K562 (cell line): ENCODE measurements around the gene QRICH1. TPM values are rescaled to one million over a fixed set of nuclear protein-coding genes. Genes with fewer than 3 reads are reported as not detected.

Source experiments
- ASH1L ChIP-seq: fragments of 450-650 bp; IDR thresholded peaks from 2 replicates; pipeline ENCODE4 v1.6.1; 2018; ENCODE audit warnings: borderline replicate concordance, mild to moderate bottlenecking, low read depth; ENCODE audit not compliant: partially characterized antibody
- EHMT2 ChIP-seq: fragments of 450-650 bp; IDR thresholded peaks from 2 replicates; pipeline ENCODE4 v1.6.1; 2018; ENCODE audit warnings: antibody characterized with exemption
- FOXJ2 ChIP-seq: fragments of 200-800 bp; sonication (Bioruptor generic); IDR thresholded peaks from 2 replicates; pipeline ENCODE4 v1.6.1; 2016; ENCODE audit warnings: missing genetic modification characterization, missing compliant biosample characterization
- KDM2B ChIP-seq: fragments of 250-450 bp; sonication (Bioruptor Pico); IDR thresholded peaks from 2 replicates; pipeline ENCODE4 v1.8.0; 2021; ENCODE audit warnings: mild to moderate bottlenecking, moderate library complexity
- MEF2D ChIP-seq: conservative IDR thresholded peaks from 2 replicates; pipeline ENCODE4 v1.6.1; 2016; ENCODE audit warnings: low read depth, missing genetic modification characterization, missing compliant biosample characterization
- PHTF2 ChIP-seq: fragments of 250-450 bp; sonication (Bioruptor Pico); IDR thresholded peaks from 2 replicates; pipeline ENCODE4 v1.5.0; 2021; ENCODE audit warnings: mild to moderate bottlenecking
- RUNX1 ChIP-seq: sonication (generic); IDR thresholded peaks from 2 replicates; pipeline ENCODE4 v1.6.1; 2016; ENCODE audit warnings: antibody characterized with exemption, low read depth
- TGIF2 ChIP-seq: sonication (generic); formaldehyde crosslinking; IDR thresholded peaks from 2 replicates; pipeline ENCODE4 v1.8.1; 2022; ENCODE audit warnings: mild to moderate bottlenecking, missing genetic modification reagents, moderate library complexity
- ZBTB8A ChIP-seq: fragments of 450-650 bp; IDR thresholded peaks from 2 replicates; pipeline ENCODE4 v1.6.1; 2018; ENCODE audit warnings: mild to moderate bottlenecking, moderate library complexity; ENCODE audit not compliant: partially characterized antibody
- ZC3H11A ChIP-seq: IDR thresholded peaks from 2 replicates; pipeline ENCODE4 v1.6.1; 2012; ENCODE audit warnings: low read depth, low read length, improper control_type of control experiment
- ZNF224 ChIP-seq: sonication (generic); formaldehyde crosslinking; IDR thresholded peaks from 2 replicates; pipeline ENCODE4 v1.8.0; 2022; ENCODE audit warnings: mild to moderate bottlenecking, missing genetic modification reagents
- ZNF347 ChIP-seq: fragments of 450-650 bp; formaldehyde crosslinking; IDR thresholded peaks from 2 replicates; pipeline ENCODE4 v1.4.0; 2020; ENCODE audit warnings: low read depth, mild to moderate bottlenecking, moderate library complexity
- ZNF695 ChIP-seq: fragments of 450-650 bp; formaldehyde crosslinking; IDR thresholded peaks from 2 replicates; pipeline ENCODE4 v1.4.0; 2020; ENCODE audit warnings: mild to moderate bottlenecking, moderate library complexity
- polyA plus RNA-seq, 8 experiments: library from polyadenylated mRNA; depleted of rRNA in 4 of 8; stranded (reverse) in 5 of 8; unstranded in 3 of 8; fragments of >200 nt; fragmentation: Nextera tagmentation in 2 of 8; fragmentation: Illumina TruSeq in 1 of 8; extraction: Ambion mirVana in 2 of 8; extraction: Trizol in 1 of 8; gene quantifications; 2 replicates each; pipeline versions ENCODE4 v1.2.1 to v1.2.3, GENCODE V29; 2011 to 2014; ENCODE audit warnings: inconsistent platforms in 1 of 8, missing spikeins in 1 of 8
- total RNA-seq, 7 experiments: library from RNA; depleted of rRNA in 6 of 7; stranded (reverse); fragments of >200 nt in 6 of 7; fragmentation: Illumina TruSeq in 2 of 7; extraction: Trizol in 2 of 7; gene quantifications; 2 replicates each; pipeline versions ENCODE4 v1.2.1 to v1.2.3, GENCODE V29; 2011 to 2021; ENCODE audit warnings: low replicate concordance in 1 of 7
- TF ChIP-seq, protein P1 (sequence below): fragments of 250-450 bp; sonication (Bioruptor Pico); IDR thresholded peaks from 2 replicates; pipeline ENCODE4 v1.5.0; 2021
- TF ChIP-seq, protein P2 (sequence below): sonication (generic); formaldehyde crosslinking; IDR thresholded peaks from 2 replicates; pipeline ENCODE4 v1.8.1; 2022; ENCODE audit warnings: missing genetic modification reagents
- TF ChIP-seq, protein P3 (sequence below): fragments of 450-650 bp; formaldehyde crosslinking; IDR thresholded peaks from 2 replicates; pipeline ENCODE4 v1.4.0; 2022; ENCODE audit warnings: missing genetic modification characterization
- TF ChIP-seq, protein P4 (sequence below), 2 experiments: fragments of 450-650 bp; IDR thresholded peaks; 2 replicates each; pipeline ENCODE4 v1.6.1; 2016
- TF ChIP-seq, protein P5 (sequence below), 2 experiments: fragments of 200-800 bp in 1 of 2; sonication (Bioruptor generic) in 1 of 2; sonication (generic) in 1 of 2; formaldehyde crosslinking in 1 of 2; IDR thresholded peaks in 1 of 2; conservative IDR thresholded peaks in 1 of 2; 2 replicates each; pipeline versions ENCODE4 v1.5.0 to v1.6.1; 2016 to 2020; ENCODE audit warnings: missing compliant biosample characterization in 1 of 2, missing genetic modification characterization in 1 of 2, missing genetic modification reagents in 1 of 2
- TF ChIP-seq, protein P6 (sequence below), 2 experiments: fragments of 450-650 bp in 1 of 2; sonication (generic) in 1 of 2; formaldehyde crosslinking; conservative IDR thresholded peaks; 2 replicates each; pipeline versions ENCODE4 v1.4.0 to v1.8.1; 2020 to 2022; ENCODE audit warnings: mild to moderate bottlenecking in 1 of 2, missing genetic modification reagents in 1 of 2

The QRICH1 gene
- total and polyA plus RNA-seq, 9 of the 15 experiments (the other 6 are each of a cell fraction or from before 2014, with no cell fraction given): 20.1 to 99.2 (median 56.7) TPM

DNA sequence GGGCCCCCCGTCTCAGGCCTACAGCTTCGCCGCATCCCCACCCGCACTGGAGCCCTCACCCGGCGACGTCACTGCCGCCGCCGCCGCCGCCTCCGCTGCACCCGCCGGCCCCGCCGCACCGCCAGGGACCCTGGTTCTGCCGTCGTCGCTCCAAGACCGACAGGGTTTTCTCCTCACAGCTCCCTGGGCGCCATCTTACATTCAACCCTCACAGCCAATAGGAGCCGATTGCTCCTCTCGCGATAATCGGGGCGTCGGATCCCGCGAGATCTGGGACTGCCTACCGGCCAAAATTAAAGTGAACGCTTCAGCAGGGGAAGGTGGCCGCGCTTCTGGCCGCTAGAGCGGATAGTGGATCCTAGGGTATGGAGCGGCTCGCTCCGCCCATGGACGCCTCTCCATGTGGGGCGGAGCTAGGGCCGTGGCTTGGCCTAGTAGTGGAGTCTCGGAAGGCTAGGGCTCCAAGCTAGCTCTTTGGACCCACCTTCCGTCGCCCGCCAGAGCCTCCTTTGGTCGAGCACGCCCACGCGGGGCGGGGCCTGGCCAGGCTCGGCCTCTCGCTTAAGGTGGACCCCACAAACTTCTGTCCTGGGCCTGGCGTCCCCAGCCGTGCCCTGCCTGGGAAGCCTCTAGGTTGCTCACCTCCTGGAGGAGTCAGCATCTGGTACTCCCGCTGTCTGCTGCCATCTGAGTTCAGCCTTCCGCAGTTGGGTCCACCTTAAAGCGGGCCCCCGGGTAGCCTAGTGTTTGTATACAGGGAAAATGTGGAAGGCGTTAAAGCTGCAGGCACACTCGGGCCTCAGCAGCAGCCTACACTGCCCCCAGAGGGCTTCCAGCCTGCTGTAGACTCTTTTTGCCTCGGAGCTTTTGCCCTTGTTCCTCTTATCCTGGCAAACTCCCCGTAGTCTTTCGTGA, at the start of gene QRICH1 (continued):
- TF ChIP-seq ZNF347 (no peak), EHMT2 (no peak), ZNF695 (CRISPR knock-in tag) (no peak), ZBTB8A (no peak), ZC3H11A (no peak), RUNX1 (no peak), TGIF2 (no peak), ZNF224 (CRISPR knock-in tag) (no peak), MEF2D (tag) (no peak), ASH1L (no peak), FOXJ2 (tag) (peak; percentile 61; the same call in 1 of the 2 replicates), PHTF2 (CRISPR knock-in tag) (no peak), KDM2B (CRISPR knock-in tag) (no peak)
- TF ChIP-seq, protein P1, sequence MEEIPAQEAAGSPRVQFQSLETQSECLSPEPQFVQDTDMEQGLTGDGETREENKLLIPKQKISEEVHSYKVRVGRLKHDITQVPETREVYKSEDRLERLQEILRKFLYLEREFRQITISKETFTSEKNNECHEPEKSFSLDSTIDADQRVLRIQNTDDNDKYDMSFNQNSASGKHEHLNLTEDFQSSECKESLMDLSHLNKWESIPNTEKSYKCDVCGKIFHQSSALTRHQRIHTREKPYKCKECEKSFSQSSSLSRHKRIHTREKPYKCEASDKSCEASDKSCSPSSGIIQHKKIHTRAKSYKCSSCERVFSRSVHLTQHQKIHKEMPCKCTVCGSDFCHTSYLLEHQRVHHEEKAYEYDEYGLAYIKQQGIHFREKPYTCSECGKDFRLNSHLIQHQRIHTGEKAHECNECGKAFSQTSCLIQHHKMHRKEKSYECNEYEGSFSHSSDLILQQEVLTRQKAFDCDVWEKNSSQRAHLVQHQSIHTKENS (CRISPR knock-in tag): no peak
- TF ChIP-seq, protein P2, sequence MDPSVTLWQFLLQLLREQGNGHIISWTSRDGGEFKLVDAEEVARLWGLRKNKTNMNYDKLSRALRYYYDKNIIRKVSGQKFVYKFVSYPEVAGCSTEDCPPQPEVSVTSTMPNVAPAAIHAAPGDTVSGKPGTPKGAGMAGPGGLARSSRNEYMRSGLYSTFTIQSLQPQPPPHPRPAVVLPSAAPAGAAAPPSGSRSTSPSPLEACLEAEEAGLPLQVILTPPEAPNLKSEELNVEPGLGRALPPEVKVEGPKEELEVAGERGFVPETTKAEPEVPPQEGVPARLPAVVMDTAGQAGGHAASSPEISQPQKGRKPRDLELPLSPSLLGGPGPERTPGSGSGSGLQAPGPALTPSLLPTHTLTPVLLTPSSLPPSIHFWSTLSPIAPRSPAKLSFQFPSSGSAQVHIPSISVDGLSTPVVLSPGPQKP (CRISPR knock-in tag): no peak
- TF ChIP-seq, protein P3, sequence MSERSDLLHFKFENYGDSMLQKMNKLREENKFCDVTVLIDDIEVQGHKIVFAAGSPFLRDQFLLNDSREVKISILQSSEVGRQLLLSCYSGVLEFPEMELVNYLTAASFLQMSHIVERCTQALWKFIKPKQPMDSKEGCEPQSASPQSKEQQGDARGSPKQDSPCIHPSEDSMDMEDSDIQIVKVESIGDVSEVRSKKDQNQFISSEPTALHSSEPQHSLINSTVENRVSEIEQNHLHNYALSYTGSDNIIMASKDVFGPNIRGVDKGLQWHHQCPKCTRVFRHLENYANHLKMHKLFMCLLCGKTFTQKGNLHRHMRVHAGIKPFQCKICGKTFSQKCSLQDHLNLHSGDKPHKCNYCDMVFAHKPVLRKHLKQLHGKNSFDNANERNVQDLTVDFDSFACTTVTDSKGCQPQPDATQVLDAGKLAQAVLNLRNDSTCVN (CRISPR knock-in tag): no peak
- TF ChIP-seq, protein P4, sequence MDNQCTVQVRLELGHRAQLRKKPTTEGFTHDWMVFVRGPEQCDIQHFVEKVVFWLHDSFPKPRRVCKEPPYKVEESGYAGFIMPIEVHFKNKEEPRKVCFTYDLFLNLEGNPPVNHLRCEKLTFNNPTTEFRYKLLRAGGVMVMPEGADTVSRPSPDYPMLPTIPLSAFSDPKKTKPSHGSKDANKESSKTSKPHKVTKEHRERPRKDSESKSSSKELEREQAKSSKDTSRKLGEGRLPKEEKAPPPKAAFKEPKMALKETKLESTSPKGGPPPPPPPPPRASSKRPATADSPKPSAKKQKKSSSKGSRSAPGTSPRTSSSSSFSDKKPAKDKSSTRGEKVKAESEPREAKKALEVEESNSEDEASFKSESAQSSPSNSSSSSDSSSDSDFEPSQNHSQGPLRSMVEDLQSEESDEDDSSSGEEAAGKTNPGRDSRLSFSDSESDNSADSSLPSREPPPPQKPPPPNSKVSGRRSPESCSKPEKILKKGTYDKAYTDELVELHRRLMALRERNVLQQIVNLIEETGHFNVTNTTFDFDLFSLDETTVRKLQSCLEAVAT (IDR thresholded peaks at IDR 0.05): no peak
- TF ChIP-seq, protein P5, sequence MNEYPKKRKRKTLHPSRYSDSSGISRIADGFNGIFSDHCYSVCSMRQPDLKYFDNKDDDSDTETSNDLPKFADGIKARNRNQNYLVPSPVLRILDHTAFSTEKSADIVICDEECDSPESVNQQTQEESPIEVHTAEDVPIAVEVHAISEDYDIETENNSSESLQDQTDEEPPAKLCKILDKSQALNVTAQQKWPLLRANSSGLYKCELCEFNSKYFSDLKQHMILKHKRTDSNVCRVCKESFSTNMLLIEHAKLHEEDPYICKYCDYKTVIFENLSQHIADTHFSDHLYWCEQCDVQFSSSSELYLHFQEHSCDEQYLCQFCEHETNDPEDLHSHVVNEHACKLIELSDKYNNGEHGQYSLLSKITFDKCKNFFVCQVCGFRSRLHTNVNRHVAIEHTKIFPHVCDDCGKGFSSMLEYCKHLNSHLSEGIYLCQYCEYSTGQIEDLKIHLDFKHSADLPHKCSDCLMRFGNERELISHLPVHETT (CRISPR knock-in tag; conservative IDR thresholded peaks at IDR 0.05 in 1 of 2, IDR thresholded peaks at IDR 0.05 in 1 of 2): peak in 1 of 2 experiments; percentile 84; a peak in 2 of 4 replicates
- TF ChIP-seq, protein P6, sequence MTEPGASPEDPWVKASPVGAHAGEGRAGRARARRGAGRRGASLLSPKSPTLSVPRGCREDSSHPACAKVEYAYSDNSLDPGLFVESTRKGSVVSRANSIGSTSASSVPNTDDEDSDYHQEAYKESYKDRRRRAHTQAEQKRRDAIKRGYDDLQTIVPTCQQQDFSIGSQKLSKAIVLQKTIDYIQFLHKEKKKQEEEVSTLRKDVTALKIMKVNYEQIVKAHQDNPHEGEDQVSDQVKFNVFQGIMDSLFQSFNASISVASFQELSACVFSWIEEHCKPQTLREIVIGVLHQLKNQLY (CRISPR knock-in tag; conservative IDR thresholded peaks at IDR 0.05): no peak
